RPMI8226 (cell line): ENCODE measurements around the gene DOCK2.
A peak's percentile ranks its signal among the peaks of the same experiment; 100 is the strongest.
"Not testable (repeated sequence)": the region's sequence is repeated elsewhere in the genome, so short reads cannot be mapped to it uniquely, and the experiment has no call there.

Experiments used
- DNase-seq: peaks from one replicate; pipeline ENCODE4 v3.0.0-alpha.2; 2015

The DOCK2 gene

DNA sequence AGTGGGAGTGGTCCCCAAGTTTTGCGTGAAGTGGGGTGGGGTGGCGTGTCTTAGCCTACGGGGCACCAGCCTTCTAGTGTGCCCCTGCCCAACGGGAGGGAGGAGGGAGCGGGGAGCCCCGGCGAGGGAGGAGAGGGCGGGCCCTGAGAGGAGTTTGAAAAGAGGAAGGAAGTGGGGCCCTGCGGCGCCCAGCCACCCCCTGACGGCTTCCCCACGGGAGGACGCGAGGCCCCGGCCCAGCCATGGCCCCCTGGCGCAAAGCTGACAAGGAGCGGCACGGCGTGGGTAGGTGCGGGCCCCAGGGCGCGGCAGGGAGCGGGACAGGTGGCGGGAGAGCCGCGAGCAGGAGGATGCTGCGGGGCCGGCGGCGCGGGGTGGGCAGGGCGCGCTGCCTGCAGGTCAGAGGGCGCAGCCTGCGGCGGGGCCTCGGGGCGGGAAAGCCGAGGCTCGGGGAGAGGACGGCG, at the start of gene DOCK2:
TSS of gene DOCK2 (plus strand) at position 191 of the 464 bp plus-strand sequence. CDS start at position 243, 52 bp downstream.
- DNase-seq, result peak; percentile 82

DNA sequence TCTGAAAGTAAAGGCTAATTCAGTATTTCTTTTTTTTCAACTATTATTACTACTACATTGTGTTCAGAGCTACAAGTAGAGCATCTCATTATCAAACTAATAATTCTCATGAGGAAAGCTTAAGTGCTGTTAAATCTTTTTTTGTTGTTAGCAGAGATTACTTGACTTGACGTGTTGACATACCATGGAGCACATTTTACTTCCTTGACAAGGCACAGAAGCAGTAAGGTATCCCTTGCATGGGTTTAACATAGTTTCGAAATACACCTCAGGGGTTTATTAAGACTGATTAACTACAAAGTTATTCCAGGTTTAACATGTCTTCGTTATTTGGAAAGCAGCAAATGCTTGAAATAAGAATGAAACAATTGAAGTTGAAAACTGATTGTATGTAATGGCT, 46.5 kb upstream of the DOCK2 start:
- DNase-seq, result no peak

DNA sequence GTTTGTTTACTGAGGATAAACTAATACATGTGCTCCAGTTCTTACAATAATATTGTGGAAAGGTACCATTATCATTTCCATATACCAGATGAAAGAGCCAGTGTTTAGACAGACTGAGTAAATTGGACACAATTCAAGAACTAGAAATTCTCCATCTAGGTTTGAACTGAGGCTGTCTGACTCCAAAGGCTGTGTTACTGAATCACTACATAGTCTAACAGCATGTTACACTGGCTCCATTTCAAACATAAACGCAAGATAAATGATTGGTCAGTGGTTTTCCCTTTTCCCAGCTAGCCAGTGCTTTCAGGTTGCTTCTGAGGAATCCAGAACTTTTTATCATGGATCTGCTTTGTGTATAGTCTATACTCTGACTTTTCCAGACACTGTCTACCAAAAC, 45.4 kb upstream of the DOCK2 start:
- no peak for DNase-seq

GRCh38 chr5:169592937-169593650, 44.0 kb upstream of the DOCK2 start:
- DNase-seq, result no peak

DNA sequence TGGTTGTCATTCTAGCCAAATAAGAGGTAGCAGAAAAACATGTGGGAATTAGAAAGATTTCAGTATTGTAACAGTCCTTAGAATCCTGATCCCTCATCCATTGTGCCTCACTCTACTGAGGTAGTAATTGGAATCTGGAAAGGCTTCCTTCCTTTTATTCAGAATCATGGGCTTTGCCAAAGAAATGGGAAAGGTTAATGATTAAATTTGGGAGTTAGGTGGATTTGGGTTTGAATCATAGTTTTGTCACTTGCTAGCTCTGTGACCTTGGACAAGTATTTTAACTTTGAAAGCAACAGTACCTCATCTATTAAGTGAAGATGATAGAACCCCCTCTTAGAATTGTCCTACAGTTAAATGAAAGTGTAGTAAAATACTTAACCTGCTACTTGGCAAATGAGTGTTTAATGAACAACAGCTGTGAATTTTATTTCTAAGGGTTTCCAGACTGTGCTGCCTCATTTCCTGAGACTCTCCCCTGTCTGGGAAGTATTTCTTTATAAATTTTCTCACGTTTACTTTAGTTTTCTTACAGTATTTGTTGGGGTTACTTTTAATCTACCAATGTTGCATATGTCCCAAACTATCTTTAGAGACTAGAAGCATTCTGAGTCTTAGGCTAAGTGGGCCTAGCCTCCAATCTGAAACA, 41.8 kb upstream of the DOCK2 start:
- DNase-seq, result no peak

DNA sequence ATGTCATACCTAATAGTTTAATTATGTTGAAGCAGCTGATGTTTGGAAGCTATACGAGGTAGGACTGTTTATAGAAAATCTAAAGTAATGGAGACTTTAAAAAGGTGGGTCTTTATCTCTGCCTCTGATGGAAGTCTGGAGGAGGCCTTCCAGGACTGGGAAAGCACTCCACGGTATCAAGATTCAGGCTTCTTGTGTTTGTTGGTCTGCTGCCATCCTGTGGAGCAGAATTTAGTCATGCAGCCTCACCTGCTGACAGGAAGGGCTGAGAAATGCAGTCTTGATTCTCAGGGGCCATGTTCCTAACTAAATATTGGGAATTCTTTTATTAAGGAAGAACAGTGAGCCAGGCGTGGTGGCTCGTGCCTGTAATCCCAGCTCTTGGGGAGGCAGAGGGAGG, 37.6 kb upstream of the DOCK2 start:
- no peak for DNase-seq

- DNase-seq, result no peak
Observed at GRCh38 chr5:169602535-169602934, 34.5 kb upstream of the DOCK2 start.

- DNase-seq, result no peak
Observed at GRCh38 chr5:169606279-169606678, 30.8 kb upstream of the DOCK2 start.

- no peak for DNase-seq
Observed at GRCh38 chr5:169607882-169608281, 29.2 kb upstream of the DOCK2 start.

GRCh38 chr5:169609716-169610115, 27.4 kb upstream of the DOCK2 start:
- no peak for DNase-seq

- DNase-seq, result no peak
Observed at GRCh38 chr5:169610606-169611005, 26.5 kb upstream of the DOCK2 start.

GRCh38 chr5:169615561-169615960, 21.5 kb upstream of the DOCK2 start:
- no peak for DNase-seq

GRCh38 chr5:169624307-169624706, 12.8 kb upstream of the DOCK2 start:
- not testable (repeated sequence) for DNase-seq

- DNase-seq, result no peak
Observed at GRCh38 chr5:169626779-169627178, 10.3 kb upstream of the DOCK2 start.

GRCh38 chr5:169627551-169627950, 9.5 kb upstream of the DOCK2 start:
- no peak for DNase-seq

DNA sequence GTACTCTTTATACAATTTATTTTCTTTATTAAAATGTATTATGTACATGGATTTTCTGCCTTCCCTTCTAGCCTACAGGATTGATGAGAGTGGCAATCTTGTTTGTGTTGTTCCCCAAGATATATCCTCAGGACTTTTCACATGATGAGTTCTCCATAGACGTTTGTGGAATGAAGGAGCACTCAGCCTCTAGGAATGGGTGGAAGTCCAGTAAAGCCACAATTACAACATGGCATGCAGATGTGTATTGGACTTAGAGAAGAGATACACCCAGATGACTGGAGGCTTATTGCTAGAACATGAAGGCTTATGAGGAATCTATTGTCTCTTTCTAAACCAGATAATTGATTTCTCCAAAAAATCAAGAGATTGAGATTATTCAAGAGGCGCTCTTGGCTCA, 8.2 kb upstream of the DOCK2 start:
- DNase-seq, result no peak

GRCh38 chr5:169629847-169630548, 7.1 kb upstream of the DOCK2 start:
- no peak for DNase-seq

- DNase-seq, result no peak
Observed at GRCh38 chr5:169631360-169631759, 5.7 kb upstream of the DOCK2 start.

- no peak for DNase-seq
Observed at GRCh38 chr5:169632946-169633345, 4.1 kb upstream of the DOCK2 start.

DNA sequence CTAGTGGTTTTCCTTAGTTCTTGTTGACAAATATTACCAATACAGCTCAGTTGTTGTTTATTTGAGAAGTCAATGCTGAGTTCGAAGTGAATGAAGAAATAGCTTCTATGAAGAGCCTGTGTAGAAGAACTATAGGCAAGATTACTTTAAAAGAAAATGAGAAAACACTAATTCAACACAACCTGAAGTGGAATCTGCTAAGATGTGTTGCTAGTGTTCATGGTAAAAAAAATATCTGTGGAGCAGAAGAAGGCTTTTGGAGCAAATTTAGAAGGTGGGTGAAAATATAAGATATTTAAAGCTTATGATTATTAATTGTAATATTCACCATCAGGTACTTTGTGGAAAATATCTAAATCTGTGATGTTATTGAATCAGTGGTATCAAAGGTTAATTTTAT, 2.5 kb upstream of the DOCK2 start:
- no peak for DNase-seq

- peak; percentile 4 for DNase-seq
Observed at GRCh38 chr5:169635936-169636335, 1.1 kb upstream of the DOCK2 start.

- DNase-seq, result no peak
Observed at GRCh38 chr5:169636477-169637084, 494 bp upstream of the DOCK2 start.

GRCh38 chr5:169637549-169638121, 560 bp downstream of the DOCK2 start:
- peak; percentile 75 for DNase-seq
